Choroid plexus epithelial cell (primary cell): ENCODE measurements around the gene PRKG1.

Experiments
- DNase-seq: peaks from one replicate; pipeline ENCODE4 v3.0.0-alpha.2; 2010; ENCODE audit warnings: low read depth
- H3K4me3 ChIP-seq: 2 replicates; pipeline ENCODE4 v1.5.1; 2011; ENCODE audit warnings: low read depth, mild to moderate bottlenecking, control low read depth, low read length, moderate library complexity
- CTCF ChIP-seq: conservative IDR thresholded peaks from 2 replicates; pipeline ENCODE4 v1.5.1; 2011; ENCODE audit warnings: low read depth, mild to moderate bottlenecking, control low read depth, inconsistent platforms, low read length, moderate library complexity

Gene PRKG1

GRCh38 chr10:51095444-51095843, 21.2 kb downstream of the PRKG1 start:
- DNase-seq = no peak
- TF ChIP-seq CTCF = no peak
- no peak overlapping the region for H3K4me3 ChIP-seq

GRCh38 chr10:51097546-51097945, 23.3 kb downstream of the PRKG1 start:
- DNase-seq = no peak
- no peak for TF ChIP-seq CTCF
- no peak overlapping the region for H3K4me3 ChIP-seq

DNA sequence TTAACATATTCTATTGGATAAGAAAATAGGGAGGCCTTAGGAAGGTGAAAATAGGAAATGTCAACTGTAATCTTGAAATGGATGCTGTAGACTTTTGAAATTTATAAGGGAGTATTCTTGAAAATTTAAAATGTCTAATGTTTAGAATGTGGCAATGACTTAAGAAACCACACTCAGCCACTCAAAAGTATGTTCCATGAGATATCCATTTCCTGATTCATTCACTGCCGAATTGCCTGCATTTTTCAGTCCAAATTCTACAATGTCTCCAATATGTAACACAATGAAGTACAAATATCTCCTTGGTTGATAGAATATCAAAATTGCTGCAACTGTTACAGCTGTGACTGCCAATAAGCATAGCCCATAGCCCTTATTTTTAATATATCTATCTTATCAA, 25.9 kb downstream of the PRKG1 start:
- peak; percentile 24 for DNase-seq
- no peak for TF ChIP-seq CTCF
- no peak overlapping the region for H3K4me3 ChIP-seq

DNA sequence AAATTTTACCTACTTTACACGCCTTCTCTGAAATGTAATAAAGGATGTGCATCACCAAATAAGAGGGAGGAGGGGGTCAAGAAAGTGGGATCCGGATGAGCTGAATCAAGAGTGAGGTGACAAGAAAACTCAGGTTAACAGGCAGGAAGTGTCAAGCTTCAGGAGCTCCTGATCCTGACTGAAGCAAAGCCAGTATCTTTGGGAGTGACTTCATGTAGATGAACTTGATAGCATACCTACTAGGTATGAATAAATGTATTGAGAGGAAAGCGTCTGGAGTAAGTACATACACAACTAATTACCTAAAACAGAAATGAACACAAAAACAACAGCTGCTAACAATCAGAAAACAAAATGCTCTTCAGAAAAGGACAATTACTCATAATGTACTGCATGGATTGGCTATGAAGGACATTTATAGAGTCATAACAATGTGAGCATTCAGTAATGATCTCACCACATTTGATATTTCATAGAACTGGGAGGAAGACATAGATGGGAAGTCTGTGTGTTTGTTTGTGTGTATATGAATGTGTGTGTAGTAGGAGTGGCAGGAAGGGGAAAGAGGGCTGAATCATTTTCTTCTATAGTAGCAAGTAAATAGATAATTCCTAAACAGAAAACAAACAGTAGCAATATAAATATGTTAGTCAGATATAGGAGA, 29.4 kb downstream of the PRKG1 start:
- H3K4me3 ChIP-seq = no peak overlapping the region
- TF ChIP-seq CTCF = no peak
- DNase-seq = no peak

DNA sequence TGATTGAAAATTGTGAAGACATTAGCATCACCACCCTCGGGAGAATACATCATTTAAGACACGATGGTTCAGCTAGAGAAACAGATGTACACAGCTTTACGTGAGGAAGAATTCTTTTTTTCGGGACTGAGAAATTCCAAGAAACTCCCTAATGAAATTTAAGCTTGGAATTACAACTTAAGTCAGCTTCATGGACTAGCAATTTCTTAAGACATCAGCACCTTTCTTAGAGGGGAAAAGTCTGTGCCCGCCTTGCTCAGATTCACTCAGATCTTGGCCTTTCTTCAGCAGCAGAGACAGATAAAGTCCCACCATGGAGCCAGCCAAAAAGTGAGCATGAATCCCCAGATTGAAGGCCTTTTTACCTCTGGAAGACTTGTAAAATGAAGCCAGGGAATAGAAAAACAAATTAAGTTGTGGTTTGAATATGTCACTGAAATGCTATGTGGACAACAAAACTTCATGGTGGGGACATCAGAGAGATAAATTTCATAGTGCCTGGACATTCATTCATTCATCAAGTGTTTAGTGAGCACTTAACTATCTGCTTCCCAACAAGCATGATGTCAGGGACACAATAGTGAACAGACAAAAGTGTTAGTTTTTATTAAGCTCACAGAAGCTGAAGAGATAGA, 32.1 kb downstream of the PRKG1 start:
- DNase-seq = no peak

GRCh38 chr10:51108406-51108805, 34.1 kb downstream of the PRKG1 start:
- H3K4me3 ChIP-seq = no peak overlapping the region
- DNase-seq = no peak
- no peak for TF ChIP-seq CTCF

More for the DNA sequence above, 32.1 kb downstream of the PRKG1 start:
- TF ChIP-seq CTCF = no peak
- H3K4me3 ChIP-seq = no peak overlapping the region
